ENCODE results near the gene COL24A1.

COL24A1 gene

DNA sequence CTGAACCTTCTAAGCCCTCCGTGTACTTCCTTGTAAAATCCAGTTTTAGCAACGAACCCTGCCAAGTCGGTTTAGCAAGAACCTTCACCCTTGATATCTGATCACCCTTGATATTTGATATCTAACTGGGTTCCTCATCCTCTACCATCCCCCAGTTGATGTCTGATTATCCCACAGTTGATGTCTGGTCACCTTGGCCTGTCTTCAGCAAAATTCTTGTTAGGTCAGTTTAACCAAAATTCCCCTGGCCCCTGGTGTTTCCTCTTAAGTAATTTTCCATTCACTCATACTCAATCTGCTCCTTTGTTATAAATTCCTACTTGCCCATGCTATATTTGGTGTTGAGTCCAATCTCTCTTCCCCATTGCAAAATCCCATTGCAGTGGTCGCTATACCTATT lies 333.9 kb downstream of the COL24A1 start:
- no peak for DNase-seq (ENCODE audit: low read depth)
- H3K4me3 ChIP-seq (ENCODE audit: low read depth, low read length): no peak overlapping the region
- in situ Hi-C loops (cut with HindIII; ENCODE audit: low sequenced_read_pairs): no loop called here
- TF ChIP-seq, protein P1, sequence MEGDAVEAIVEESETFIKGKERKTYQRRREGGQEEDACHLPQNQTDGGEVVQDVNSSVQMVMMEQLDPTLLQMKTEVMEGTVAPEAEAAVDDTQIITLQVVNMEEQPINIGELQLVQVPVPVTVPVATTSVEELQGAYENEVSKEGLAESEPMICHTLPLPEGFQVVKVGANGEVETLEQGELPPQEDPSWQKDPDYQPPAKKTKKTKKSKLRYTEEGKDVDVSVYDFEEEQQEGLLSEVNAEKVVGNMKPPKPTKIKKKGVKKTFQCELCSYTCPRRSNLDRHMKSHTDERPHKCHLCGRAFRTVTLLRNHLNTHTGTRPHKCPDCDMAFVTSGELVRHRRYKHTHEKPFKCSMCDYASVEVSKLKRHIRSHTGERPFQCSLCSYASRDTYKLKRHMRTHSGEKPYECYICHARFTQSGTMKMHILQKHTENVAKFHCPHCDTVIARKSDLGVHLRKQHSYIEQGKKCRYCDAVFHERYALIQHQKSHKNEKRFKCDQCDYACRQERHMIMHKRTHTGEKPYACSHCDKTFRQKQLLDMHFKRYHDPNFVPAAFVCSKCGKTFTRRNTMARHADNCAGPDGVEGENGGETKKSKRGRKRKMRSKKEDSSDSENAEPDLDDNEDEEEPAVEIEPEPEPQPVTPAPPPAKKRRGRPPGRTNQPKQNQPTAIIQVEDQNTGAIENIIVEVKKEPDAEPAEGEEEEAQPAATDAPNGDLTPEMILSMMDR (IDR thresholded peaks at IDR 0.05; ENCODE audit: low read depth, low read length, missing control alignments): no peak

DNA sequence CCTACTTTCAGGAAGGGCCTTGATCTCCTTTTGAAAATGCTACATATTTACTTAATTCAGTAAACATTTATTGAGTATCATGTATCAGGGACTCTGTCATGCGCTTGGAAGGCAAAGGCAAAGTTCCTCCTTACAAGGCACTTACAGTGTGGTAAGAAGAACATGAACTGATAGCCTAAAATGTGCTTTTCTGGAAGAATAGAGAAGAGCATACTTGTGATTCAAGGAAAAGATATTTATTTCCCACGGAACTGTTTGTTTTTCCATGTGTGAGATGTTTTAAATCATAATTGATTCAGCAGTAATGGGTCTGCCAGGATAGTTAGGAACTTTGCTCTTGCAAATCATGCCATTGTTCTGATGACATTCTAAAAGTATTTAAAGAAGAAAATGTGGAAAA lies 338.2 kb downstream of the COL24A1 start:
- in situ Hi-C loops (cut with HindIII; ENCODE audit: low sequenced_read_pairs): no loop called here
- TF ChIP-seq, protein P1 (IDR thresholded peaks at IDR 0.05; ENCODE audit: low read depth, low read length, missing control alignments): no peak
- no peak for DNase-seq (ENCODE audit: low read depth)
- no peak overlapping the region for H3K4me3 ChIP-seq (ENCODE audit: low read depth, low read length)

DNA sequence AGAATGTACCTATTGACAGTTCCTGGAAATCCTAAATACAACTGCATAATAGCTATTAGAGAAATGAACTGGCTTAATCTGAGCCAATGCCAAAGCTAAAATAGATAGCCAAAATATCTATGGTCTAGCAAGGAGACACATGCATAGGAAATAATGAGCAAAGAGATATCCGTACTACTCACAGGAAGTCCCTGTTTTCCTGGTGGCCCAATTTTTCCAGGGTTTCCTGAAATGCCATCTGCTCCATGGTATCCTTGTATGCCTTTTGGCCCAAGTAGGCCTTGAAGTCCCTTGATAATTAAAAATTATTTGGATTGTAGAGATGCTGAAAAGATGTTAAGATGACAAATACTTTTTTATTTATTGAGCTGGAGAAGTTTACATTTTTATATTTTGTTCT lies 340.0 kb downstream of the COL24A1 start:
- DNase-seq (ENCODE audit: low read depth): no peak
- in situ Hi-C loops (cut with HindIII; ENCODE audit: low sequenced_read_pairs): no loop called here
- no peak overlapping the region for H3K4me3 ChIP-seq (ENCODE audit: low read depth, low read length)
- TF ChIP-seq, protein P1 (IDR thresholded peaks at IDR 0.05; ENCODE audit: low read depth, low read length, missing control alignments): no peak

- H3K4me3 ChIP-seq (ENCODE audit: low read depth, low read length): no peak overlapping the region
- in situ Hi-C loops (cut with HindIII; ENCODE audit: low sequenced_read_pairs): no loop called here
- no peak for DNase-seq (ENCODE audit: low read depth)
- TF ChIP-seq, protein P1 (IDR thresholded peaks at IDR 0.05; ENCODE audit: low read depth, low read length, missing control alignments): no peak
Observed at GRCh38 chr1:85815906-85816305, 340.7 kb downstream of the COL24A1 start.

DNA sequence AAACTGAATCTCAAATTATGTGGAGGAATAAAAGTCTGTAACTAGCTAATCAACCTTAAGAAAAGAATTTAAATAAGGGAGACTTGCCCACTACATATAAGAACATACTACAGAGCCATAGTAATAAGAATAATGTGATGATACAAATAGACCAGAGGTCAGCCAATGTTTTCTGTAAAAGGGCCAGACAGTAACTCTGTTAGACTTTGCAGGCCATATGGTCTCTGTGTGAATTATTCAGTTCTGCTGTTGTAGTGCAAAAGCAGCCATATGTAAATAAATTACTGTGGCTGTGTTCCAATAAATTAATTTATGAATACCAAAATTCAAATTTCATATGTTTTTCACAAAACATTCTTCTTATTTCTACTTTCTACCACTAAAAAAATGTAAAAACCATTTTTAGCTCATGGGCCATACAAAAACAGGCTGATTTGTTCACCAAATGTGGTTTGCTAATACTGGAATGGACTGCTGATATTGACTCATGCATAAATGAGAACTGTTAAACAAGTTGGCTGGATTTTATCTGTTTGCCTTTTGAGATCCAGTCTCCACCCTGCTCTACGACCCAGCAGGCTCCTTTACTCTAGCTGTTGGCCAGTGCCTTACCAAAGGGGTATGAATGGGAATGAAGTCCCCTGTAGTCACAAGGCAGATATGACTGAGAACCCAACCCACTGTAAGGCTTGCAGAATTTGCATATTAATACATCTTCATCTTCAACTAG lies 350.2 kb downstream of the COL24A1 start:
- no peak for DNase-seq (ENCODE audit: low read depth)

GRCh38 chr1:85801520-85801919 lies 355.1 kb downstream of the COL24A1 start:
- H3K4me3 ChIP-seq (ENCODE audit: low read depth, low read length): no peak overlapping the region
- in situ Hi-C loops (cut with HindIII; ENCODE audit: low sequenced_read_pairs): no loop called here
- no peak for DNase-seq (ENCODE audit: low read depth)
- TF ChIP-seq, protein P1 (IDR thresholded peaks at IDR 0.05; ENCODE audit: low read depth, low read length, missing control alignments): no peak

More for the DNA sequence above, 350.2 kb downstream of the COL24A1 start:
- TF ChIP-seq, protein P1 (IDR thresholded peaks at IDR 0.05; ENCODE audit: low read depth, low read length, missing control alignments): no peak
- in situ Hi-C loops (cut with HindIII; ENCODE audit: low sequenced_read_pairs): no loop called here
- H3K4me3 ChIP-seq (ENCODE audit: low read depth, low read length): no peak overlapping the region
